Activated naive CD8-positive, alpha-beta T cell treated with anti-CD3 and anti-CD28 coated beads for 36 hours (primary cell): ENCODE measurements around the gene SRPK2. TPM values are rescaled to one million over a fixed set of nuclear protein-coding genes. Genes with fewer than 3 reads are reported as not detected.

Source experiments
- DNase-seq: peaks from one replicate; pipeline ENCODE4 v3.0.0; 2021
- H3K27ac Mint-ChIP-seq: one replicate; pipeline ENCODE4 v1.8.0; 2022; ENCODE audit warnings: mild to moderate bottlenecking, moderate library complexity, mixed read lengths
- H3K27me3 Mint-ChIP-seq: one replicate; pipeline ENCODE4 v1.8.0; 2022; ENCODE audit warnings: mild to moderate bottlenecking, mixed read lengths
- H3K36me3 Mint-ChIP-seq: one replicate; pipeline ENCODE4 v1.8.0; 2021; ENCODE audit warnings: mild to moderate bottlenecking, mixed read lengths
- H3K4me1 Mint-ChIP-seq: one replicate; pipeline ENCODE4 v1.8.0; 2021; ENCODE audit warnings: mixed read lengths
- H3K4me3 Mint-ChIP-seq: one replicate; pipeline ENCODE4 v1.8.0; 2022; ENCODE audit warnings: mild to moderate bottlenecking, moderate library complexity, mixed read lengths
- H3K9me3 Mint-ChIP-seq: one replicate; pipeline ENCODE4 v1.8.0; 2022; ENCODE audit warnings: mixed read lengths
- total RNA-seq, 2 experiments: library from RNA; stranded (reverse); gene quantifications; one replicate each; pipeline ENCODE4 v1.2.3, GENCODE V29; 2021

The SRPK2 gene
- total RNA-seq, 2 experiments from 2014 or later, result 38.2 to 38.8 TPM

DNA sequence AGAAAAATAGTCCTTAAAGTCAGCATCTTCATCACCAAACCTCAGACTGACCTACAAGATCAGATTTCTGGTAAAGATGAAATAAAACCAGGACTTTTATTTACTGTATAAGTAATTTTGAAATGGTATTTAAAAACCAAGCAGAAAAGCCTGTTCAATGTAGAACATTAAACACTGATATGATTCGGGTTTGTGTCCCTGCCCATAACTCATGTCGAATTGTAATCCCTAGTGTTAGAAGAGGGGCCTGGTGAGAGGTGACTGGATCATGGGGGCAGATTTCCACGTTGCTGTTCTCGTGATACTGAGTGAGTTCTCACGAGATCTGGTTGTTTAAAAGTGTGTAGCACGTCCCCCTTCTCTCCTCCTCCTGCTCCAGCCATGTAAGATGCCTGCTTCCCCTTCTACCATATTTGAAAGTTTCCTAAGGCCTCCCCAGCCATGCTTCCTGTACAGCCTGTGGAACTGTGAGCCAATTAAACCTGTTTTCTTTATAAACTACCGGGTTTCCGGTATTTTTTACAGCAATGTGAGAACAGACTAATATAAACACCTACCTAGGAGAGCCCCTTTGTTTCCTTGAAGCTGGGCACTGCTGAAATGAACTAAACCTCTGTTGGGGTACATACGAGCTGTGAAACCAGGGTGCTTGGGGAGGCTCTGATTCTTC, 254.6 kb downstream of the SRPK2 start:
- Mint-ChIP-seq H3K36me3 (peaks cover 9% of the 10 kb centered on the region), H3K27ac (no peak overlapping the region), H3K27me3 (no peaks in the 10 kb centered on the region), H3K9me3 (no peaks in the 10 kb centered on the region), H3K4me1 (peaks cover 10% of the 10 kb centered on the region), H3K4me3 (no peak overlapping the region)
- no peak for DNase-seq

DNA sequence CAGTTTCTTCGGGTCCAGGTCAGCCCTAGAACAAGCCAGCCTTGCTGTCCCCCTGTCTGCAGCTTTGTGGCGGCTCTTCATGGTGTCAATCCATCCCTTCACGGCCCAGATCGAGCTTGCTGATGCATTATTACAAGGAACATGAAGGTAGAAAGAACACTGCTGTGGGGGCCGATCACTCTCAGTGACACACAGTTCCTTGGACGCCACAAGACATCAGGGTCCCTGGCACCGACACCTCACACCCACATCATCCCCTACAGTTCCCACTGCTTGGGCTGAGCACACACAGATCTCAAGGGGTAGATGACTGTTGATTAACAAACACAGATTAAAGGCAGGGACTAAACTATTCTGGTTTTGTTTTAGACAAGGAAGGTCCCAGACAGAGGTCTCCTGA, 255.4 kb downstream of the SRPK2 start:
- no peak overlapping the region for H3K27ac Mint-ChIP-seq

DNA sequence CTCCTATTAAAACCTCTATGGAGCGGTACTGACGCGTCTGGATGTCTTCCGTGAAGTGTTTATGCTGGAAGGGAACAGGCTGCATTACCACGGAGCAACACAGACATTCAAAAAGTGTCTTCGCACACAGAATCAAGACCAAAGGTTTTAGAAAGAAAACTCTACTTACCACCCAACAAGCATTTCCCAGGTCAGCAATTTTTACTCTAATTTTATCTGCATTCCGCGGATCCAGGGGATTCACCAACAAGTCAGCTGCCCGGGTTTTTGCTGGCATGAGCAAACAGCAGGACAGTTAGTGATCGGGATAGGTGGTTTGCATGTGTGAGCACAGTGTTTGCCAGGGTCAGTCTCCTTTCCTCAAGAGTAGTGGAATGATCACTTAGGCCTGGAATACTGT, 255.9 kb downstream of the SRPK2 start:
- H3K4me3 Mint-ChIP-seq, result no peak overlapping the region
- H3K36me3 Mint-ChIP-seq, result peaks cover 6% of the 10 kb centered on the region
- no peaks in the 10 kb centered on the region for H3K27me3 Mint-ChIP-seq
- H3K4me1 Mint-ChIP-seq, result peaks cover 10% of the 10 kb centered on the region
- no peak for DNase-seq
- H3K27ac Mint-ChIP-seq, result no peak overlapping the region
- H3K9me3 Mint-ChIP-seq, result no peaks in the 10 kb centered on the region

More for the DNA sequence above, 255.4 kb downstream of the SRPK2 start:
- H3K4me3 Mint-ChIP-seq, result no peak overlapping the region
- no peak for DNase-seq
- H3K4me1 Mint-ChIP-seq, result peaks cover 10% of the 10 kb centered on the region
- no peaks in the 10 kb centered on the region for H3K9me3 Mint-ChIP-seq
- peaks cover 9% of the 10 kb centered on the region for H3K36me3 Mint-ChIP-seq
- H3K27me3 Mint-ChIP-seq, result no peaks in the 10 kb centered on the region

DNA sequence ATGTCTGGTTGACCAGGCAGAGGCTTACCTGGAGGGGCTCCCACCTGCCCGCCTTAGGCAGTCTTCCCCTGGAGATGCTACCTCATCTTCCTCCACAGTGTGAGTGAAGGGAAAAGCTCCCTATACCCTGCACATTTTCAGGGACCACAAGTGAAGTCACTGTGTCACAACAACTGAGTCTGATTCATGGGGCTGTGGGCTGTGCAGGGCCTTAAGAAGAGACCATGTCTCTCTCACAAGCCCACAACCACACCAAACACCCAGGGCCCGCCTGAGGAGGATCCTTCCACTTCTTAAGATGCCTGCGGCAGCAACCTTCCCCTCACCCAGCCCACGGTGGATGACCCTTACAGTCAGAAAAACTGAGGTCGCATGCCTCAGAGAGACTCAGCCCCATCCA, 256.4 kb downstream of the SRPK2 start:
- Mint-ChIP-seq H3K9me3 (no peaks in the 10 kb centered on the region), H3K4me1 (peaks cover 12% of the 10 kb centered on the region), H3K27me3 (no peaks in the 10 kb centered on the region), H3K4me3 (no peak overlapping the region), H3K27ac (no peak overlapping the region), H3K36me3 (peaks cover 6% of the 10 kb centered on the region)
- DNase-seq, result no peak

DNA sequence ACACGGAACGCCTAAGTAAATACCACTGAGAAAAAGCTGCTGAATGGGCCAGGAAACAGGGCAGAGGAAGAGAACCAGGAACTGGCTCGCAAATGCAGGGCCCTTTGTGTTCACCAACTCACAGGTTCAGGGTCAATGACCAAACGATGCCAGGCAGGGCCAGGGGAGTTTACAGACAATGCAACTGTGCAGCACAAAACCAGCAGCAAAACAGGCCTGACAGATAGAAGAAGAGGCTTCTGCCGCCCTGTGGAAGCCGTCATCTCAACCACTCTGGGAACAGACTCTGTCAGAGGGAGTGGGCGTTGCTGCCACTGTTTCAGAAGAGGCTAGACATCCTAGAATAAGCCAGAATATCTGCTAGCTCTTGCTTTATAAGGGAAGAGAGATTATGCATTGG, 256.8 kb downstream of the SRPK2 start:
- no peaks in the 10 kb centered on the region for H3K9me3 Mint-ChIP-seq
- DNase-seq, result no peak
- peaks cover 17% of the 10 kb centered on the region for H3K4me1 Mint-ChIP-seq
- H3K27ac Mint-ChIP-seq, result no peak overlapping the region
- H3K27me3 Mint-ChIP-seq, result no peaks in the 10 kb centered on the region
- H3K36me3 Mint-ChIP-seq, result peaks cover 8% of the 10 kb centered on the region
- H3K4me3 Mint-ChIP-seq, result no peak overlapping the region

DNA sequence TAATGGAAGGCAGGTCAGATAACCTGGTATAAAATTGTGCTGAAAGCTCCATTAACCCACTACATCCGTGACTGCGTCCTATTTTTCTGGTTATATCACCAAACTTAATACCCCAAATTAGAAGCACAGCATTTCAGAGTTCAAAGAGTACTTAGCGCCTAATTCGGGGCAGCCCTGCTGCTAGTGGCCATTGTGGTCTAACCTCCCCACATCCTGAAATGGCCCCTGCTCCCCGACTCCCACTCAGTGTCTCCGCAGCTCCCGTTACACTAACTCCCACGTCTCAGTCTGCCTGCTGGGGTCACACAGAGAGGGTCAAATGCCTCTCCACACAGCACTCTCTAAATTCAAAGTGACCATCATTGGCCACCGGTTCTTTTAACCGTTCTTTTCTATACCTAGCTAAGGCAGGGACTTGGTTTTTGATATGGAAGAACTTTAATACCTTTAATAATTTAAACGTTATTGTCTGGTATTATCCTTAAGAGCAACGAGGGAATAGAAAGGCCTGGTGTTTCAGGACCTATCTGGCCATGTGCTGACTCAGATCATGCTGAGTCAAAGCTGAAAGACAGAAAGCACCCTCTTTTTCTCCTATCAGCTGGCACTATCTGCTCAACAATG, 257.6 kb downstream of the SRPK2 start:
- no peak overlapping the region for H3K4me3 Mint-ChIP-seq

DNA sequence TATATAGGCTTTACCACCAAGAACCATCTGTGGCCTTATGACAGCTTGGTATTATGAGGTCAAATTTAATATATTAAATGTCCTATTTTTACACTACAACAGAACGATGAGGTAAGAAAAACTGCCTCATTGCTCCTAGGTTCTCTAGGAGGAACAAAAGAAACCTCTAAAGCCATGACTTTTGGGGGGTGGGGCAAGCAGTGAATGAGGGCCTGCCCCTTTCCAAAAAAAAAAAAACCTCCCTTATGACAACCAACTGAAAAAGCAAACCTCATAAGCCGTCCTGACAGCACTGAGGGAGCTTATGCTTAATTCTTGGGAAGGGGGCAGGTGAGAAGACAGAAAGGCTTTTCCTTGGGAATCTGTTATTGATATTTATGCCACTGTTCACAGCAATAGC, 258.1 kb downstream of the SRPK2 start:
- H3K36me3 Mint-ChIP-seq, result peaks cover 15% of the 10 kb centered on the region
- no peak overlapping the region for H3K4me3 Mint-ChIP-seq
- no peaks in the 10 kb centered on the region for H3K9me3 Mint-ChIP-seq
- no peak overlapping the region for H3K27ac Mint-ChIP-seq
- peaks cover 25% of the 10 kb centered on the region for H3K4me1 Mint-ChIP-seq
- DNase-seq, result no peak
- H3K27me3 Mint-ChIP-seq, result no peaks in the 10 kb centered on the region

More for the DNA sequence above, 257.6 kb downstream of the SRPK2 start:
- no peak for DNase-seq
- Mint-ChIP-seq H3K27me3 (no peaks in the 10 kb centered on the region), H3K36me3 (peaks cover 11% of the 10 kb centered on the region), H3K27ac (no peak overlapping the region), H3K4me1 (peaks cover 23% of the 10 kb centered on the region), H3K9me3 (no peaks in the 10 kb centered on the region)

DNA sequence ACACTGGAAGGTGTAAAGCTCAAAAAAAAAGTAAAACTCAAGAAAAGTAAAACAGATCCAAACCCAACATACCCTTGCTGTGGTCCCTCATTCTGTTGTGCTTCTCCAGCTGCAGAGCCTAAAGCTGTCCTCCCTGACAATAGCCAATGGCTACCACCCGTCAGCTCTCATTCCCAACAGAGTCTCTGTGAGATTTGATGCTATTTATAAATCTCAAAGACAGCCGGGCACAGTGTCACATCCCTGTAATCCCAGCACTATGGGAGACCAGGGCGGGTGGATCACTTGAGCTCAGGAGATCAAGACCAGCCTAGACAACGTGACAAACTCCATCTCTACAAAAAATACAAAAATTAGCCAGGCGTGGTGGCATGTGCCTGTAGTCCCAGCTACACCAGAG, 258.7 kb downstream of the SRPK2 start:
- DNase-seq, result no peak
- H3K4me3 Mint-ChIP-seq, result no peak overlapping the region
- H3K36me3 Mint-ChIP-seq, result peaks cover 15% of the 10 kb centered on the region
- peaks cover 24% of the 10 kb centered on the region for H3K4me1 Mint-ChIP-seq
- no peaks in the 10 kb centered on the region for H3K9me3 Mint-ChIP-seq
- no peak overlapping the region for H3K27ac Mint-ChIP-seq
- H3K27me3 Mint-ChIP-seq, result no peaks in the 10 kb centered on the region

DNA sequence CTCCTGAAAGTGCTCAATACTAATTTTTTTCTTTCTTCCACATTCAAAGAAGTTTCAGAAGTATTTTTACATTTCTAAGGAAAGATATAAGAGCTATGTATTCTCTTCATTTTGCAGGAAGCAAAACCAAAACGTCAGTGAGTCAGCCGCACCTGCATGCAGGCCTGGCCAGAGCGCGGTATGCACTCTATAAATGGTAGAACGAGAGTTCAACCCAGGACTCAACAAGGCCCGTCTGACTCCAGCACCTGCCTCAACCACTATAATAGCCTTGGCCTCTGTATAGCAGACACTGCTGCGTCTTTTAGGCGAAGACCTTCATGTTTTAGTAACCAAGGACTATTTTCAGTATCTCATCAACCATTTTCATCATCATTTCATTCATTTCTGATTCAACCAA, 261.5 kb downstream of the SRPK2 start:
- Mint-ChIP-seq H3K9me3 (no peaks in the 10 kb centered on the region), H3K27ac (peak overlapping the region; percentile 52)

DNA sequence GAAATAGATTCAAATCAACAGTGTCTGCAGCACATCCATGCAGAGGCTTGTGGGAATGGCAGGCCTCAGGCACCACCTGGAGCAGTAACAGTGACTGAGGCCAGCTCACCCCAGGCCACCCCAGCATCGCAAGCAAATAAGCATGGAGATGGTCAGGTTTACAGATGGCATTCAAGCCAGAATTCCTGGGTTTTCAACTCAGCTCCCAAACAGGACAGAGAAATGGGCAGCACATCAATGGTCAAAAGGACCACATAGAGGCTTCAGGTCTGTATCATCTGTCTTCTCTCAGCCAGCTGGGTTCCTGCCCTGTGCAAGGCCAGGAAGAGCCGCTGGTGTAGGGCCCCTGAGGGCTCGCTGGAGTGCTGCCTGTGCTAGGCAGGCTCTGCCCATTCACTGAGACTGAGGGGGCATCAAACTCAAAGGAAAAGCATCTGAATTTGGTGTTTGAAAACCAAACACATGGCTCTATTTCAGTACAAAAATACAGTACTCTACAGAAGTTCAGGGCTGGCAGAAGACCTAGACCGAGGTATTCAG, 262.2 kb downstream of the SRPK2 start:
- Mint-ChIP-seq H3K4me3 (no peak overlapping the region), H3K9me3 (no peaks in the 10 kb centered on the region), H3K4me1 (peaks cover 21% of the 10 kb centered on the region), H3K27me3 (no peaks in the 10 kb centered on the region), H3K36me3 (peaks cover 14% of the 10 kb centered on the region), H3K27ac (no peak overlapping the region)
- DNase-seq, result no peak

More for the DNA sequence above, 261.5 kb downstream of the SRPK2 start:
- Mint-ChIP-seq H3K36me3 (peaks cover 15% of the 10 kb centered on the region), H3K4me1 (peaks cover 23% of the 10 kb centered on the region), H3K27me3 (no peaks in the 10 kb centered on the region), H3K4me3 (no peak overlapping the region)
- DNase-seq, result no peak

DNA sequence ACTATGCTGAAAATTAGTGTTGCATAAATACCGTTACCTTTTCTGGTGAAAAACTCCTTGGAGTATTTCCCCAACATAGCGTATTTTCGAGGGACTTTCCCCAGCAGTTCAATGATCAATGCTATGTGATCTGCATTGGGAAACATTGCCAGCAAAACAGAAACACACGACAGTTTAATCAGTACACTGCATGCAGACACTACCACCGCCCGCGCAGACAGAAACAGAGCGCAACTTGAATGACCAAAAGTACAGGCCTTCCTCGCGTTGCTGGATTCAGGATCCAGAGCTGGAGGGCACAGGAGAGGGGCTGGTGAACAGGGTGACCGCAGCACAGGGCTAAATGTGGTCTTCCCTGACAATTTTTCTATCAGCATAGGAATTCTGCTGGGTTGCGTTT, 263.0 kb downstream of the SRPK2 start:
- no peaks in the 10 kb centered on the region for H3K27me3 Mint-ChIP-seq
- H3K4me1 Mint-ChIP-seq, result peaks cover 18% of the 10 kb centered on the region
- peaks cover 19% of the 10 kb centered on the region for H3K36me3 Mint-ChIP-seq
- no peak overlapping the region for H3K27ac Mint-ChIP-seq
- H3K4me3 Mint-ChIP-seq, result no peak overlapping the region
- H3K9me3 Mint-ChIP-seq, result no peaks in the 10 kb centered on the region
- DNase-seq, result no peak

DNA sequence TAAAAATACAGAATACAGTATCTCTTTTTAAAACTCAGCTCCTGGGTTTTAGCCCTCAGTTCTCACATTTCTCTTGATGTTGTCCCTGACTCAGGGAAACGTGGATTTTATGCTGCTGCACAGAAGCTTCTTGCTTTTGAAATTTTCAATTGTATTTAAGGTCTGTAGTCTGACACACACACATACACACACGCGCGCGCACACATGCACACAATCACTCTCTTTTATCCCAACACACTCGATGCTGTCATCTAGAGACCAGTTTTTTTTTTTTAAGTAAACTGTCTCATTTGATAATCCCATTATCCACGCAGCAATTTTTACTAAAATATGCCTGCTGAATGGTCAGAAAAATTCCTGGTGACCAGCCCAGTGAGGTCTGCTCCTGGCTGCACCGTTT, 266.1 kb downstream of the SRPK2 start:
- no peaks in the 10 kb centered on the region for H3K9me3 Mint-ChIP-seq
- no peak for DNase-seq
- H3K27ac Mint-ChIP-seq, result no peak overlapping the region
- no peak overlapping the region for H3K4me3 Mint-ChIP-seq
- H3K27me3 Mint-ChIP-seq, result no peaks in the 10 kb centered on the region
- H3K36me3 Mint-ChIP-seq, result peaks cover 17% of the 10 kb centered on the region
- peaks cover 36% of the 10 kb centered on the region for H3K4me1 Mint-ChIP-seq

DNA sequence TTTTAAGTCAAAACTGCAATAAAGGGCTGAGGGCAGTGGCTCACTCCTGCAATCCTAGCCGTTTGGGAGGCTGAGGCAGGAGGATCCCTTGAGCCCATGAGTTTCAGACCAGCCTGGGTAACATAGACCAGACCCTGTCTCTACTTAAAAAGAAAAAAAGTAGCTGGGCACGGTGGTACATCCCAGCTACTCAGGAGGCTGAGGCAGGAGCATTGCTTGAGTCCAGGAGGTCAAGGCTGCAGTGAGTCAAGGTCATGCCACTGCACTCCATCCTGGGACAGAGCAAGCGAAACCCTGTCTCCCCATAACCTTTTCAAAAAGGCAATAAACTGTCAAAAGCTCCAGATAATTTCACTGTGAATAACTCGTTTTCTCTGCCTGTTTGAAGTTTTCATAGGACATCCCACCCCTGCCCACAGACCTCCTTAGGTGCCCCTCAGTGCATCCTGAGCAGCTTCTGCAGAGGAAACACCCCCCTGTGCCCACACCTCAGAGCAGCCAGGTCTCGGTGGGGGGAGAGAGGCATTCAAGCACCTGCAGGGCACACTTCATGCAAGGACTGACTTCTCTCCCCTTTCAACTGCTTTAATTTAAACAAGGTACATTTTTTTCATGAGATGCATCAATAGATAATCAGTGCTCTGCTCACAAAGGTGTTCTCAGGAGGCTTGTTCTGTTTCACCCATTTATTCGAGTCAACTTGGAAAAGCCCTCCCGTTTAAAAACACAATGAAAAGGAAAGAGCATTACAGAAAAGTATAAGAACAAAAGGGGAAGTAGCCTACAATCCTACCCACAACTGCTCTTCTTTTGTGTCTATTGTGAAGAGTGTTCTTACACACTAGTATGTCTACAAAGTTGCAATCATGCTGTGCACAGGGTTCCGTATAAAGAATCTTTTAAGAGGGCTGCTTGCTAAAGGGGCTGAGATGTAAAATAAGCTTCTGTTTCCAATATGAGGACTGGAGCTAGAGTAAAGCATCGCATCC, 269.8 kb downstream of the SRPK2 start:
- Mint-ChIP-seq H3K9me3 (peaks cover 2% of the 10 kb centered on the region), H3K27ac (no peak overlapping the region), H3K36me3 (peaks cover 38% of the 10 kb centered on the region), H3K27me3 (no peaks in the 10 kb centered on the region), H3K4me3 (no peak overlapping the region), H3K4me1 (peaks cover 23% of the 10 kb centered on the region)
- no peak for DNase-seq

DNA sequence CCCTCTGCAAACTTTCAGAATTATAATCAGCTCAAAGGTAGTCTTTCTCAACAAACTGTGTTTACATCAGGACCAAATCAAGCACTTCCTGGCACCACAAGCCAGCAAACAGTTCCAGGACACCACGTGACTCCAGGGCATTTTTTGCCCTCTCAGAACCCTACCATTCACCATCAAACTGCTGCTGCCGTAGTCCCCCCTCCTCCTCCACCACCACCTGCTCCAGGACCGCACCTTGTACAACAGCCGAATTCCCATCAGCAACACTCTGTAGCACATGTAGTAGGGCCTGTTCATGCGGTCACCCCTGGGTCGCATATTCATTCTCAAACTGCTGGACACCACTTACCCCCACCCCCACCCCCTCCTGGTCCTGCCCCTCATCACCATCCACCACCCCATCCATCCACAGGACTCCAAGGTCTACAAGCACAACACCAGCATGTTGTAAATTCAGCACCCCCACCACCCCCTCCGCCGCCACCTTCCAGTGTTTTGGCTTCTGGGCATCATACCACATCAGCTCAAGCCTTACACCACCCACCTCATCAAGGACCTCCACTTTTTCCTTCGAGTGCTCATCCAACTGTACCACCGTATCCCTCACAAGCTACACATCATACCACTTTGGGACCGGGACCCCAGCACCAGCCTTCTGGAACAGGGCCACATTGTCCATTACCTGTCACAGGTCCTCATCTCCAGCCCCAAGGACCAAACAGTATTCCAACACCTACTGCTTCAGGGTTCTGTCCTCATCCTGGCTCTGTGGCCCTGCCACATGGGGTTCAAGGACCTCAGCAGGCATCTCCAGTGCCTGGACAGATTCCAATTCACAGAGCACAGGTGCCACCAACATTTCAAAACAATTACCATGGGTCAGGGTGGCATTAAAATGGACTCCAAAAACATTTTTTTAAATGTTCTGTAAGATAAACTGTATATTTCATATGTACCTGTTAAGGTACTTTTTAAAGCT, 276.0 kb downstream of the SRPK2 start:
- H3K9me3 Mint-ChIP-seq, result peaks cover 2% of the 10 kb centered on the region
- peak overlapping the region; percentile 30 for H3K4me3 Mint-ChIP-seq
- H3K27ac Mint-ChIP-seq, result peak overlapping the region; percentile 74
- H3K36me3 Mint-ChIP-seq, result peaks cover 50% of the 10 kb centered on the region
- H3K27me3 Mint-ChIP-seq, result no peaks in the 10 kb centered on the region
- peaks cover 6% of the 10 kb centered on the region for H3K4me1 Mint-ChIP-seq
- DNase-seq, result no peak
